IPS-18a (cell line): ENCODE results near the gene MTERF2.
A peak's percentile ranks its signal among the peaks of the same experiment; 100 is the strongest.

ENCODE experiments used
- H3K27ac ChIP-seq: one replicate; pipeline ENCODE4 v1.5.1; 2013; ENCODE audit warnings: low read length
- H3K27me3 ChIP-seq: one replicate; pipeline ENCODE4 v1.6.1; 2013; ENCODE audit warnings: mild to moderate bottlenecking, low read length; ENCODE audit not compliant: control insufficient read depth, insufficient read depth
- H3K36me3 ChIP-seq: one replicate; pipeline ENCODE4 v1.6.1; 2013; ENCODE audit warnings: low read depth, low read length; ENCODE audit not compliant: control insufficient read depth
- H3K4me1 ChIP-seq: one replicate; pipeline ENCODE4 v1.6.1; 2013; ENCODE audit warnings: low read depth, low read length; ENCODE audit not compliant: control insufficient read depth
- H3K4me3 ChIP-seq: one replicate; pipeline ENCODE4 v1.5.1; 2013; ENCODE audit warnings: low read length
- H3K9ac ChIP-seq: one replicate; pipeline ENCODE4 v1.6.1; 2013; ENCODE audit warnings: mild to moderate bottlenecking, low read length, moderate library complexity
- H3K9me3 ChIP-seq: one replicate; pipeline ENCODE4 v1.6.1; 2013; ENCODE audit warnings: low read depth, low read length; ENCODE audit not compliant: control insufficient read depth

The MTERF2 gene

GRCh38 chr12:106973545-106973944 is 13.4 kb downstream of the MTERF2 start:
- Histone ChIP-seq H3K27ac (no peak overlapping the region), H3K36me3 (peaks cover 6% of the 10 kb centered on the region), H3K4me3 (no peak overlapping the region)

GRCh38 chr12:106971065-106971464 is 15.9 kb downstream of the MTERF2 start:
- Histone ChIP-seq H3K4me3 (no peak overlapping the region), H3K9me3 (no peaks in the 10 kb centered on the region), H3K27me3 (no peaks in the 10 kb centered on the region), H3K9ac (no peak overlapping the region), H3K4me1 (no peaks in the 10 kb centered on the region), H3K36me3 (peaks cover 6% of the 10 kb centered on the region), H3K27ac (no peak overlapping the region)

More at GRCh38 chr12:106973545-106973944, 13.4 kb downstream of the MTERF2 start:
- H3K9ac ChIP-seq: no peak overlapping the region
- no peaks in the 10 kb centered on the region for H3K27me3 ChIP-seq
- no peaks in the 10 kb centered on the region for H3K4me1 ChIP-seq
- H3K9me3 ChIP-seq: no peaks in the 10 kb centered on the region

GRCh38 chr12:106964526-106964925 is 22.4 kb downstream of the MTERF2 start:
- Histone ChIP-seq H3K9me3 (no peaks in the 10 kb centered on the region), H3K36me3 (no peaks in the 10 kb centered on the region), H3K27ac (no peak overlapping the region), H3K4me1 (no peaks in the 10 kb centered on the region), H3K4me3 (no peak overlapping the region), H3K27me3 (no peaks in the 10 kb centered on the region), H3K9ac (no peak overlapping the region)

GRCh38 chr12:106962286-106962685 is 24.7 kb downstream of the MTERF2 start:
- Histone ChIP-seq H3K36me3 (no peaks in the 10 kb centered on the region), H3K27ac (no peak overlapping the region), H3K9me3 (no peaks in the 10 kb centered on the region), H3K27me3 (peaks cover 3% of the 10 kb centered on the region), H3K9ac (no peak overlapping the region), H3K4me3 (no peak overlapping the region), H3K4me1 (no peaks in the 10 kb centered on the region)

GRCh38 chr12:106960443-106960842 is 26.5 kb downstream of the MTERF2 start:
- H3K36me3 ChIP-seq: no peaks in the 10 kb centered on the region
- no peaks in the 10 kb centered on the region for H3K4me1 ChIP-seq
- no peak overlapping the region for H3K27ac ChIP-seq
- no peak overlapping the region for H3K9ac ChIP-seq
- no peaks in the 10 kb centered on the region for H3K9me3 ChIP-seq
- H3K27me3 ChIP-seq: peaks cover 6% of the 10 kb centered on the region
- no peak overlapping the region for H3K4me3 ChIP-seq

GRCh38 chr12:106957583-106957982 is 29.4 kb downstream of the MTERF2 start:
- H3K9ac ChIP-seq: no peak overlapping the region
- no peaks in the 10 kb centered on the region for H3K4me1 ChIP-seq
- no peak overlapping the region for H3K27ac ChIP-seq

GRCh38 chr12:106956048-106956578 is 30.8 kb downstream of the MTERF2 start:
- Histone ChIP-seq H3K27ac (no peak overlapping the region), H3K9me3 (no peaks in the 10 kb centered on the region), H3K9ac (peak overlapping the region; percentile 41), H3K4me1 (no peaks in the 10 kb centered on the region), H3K36me3 (no peaks in the 10 kb centered on the region), H3K4me3 (peak overlapping the region; percentile 83), H3K27me3 (peaks cover 26% of the 10 kb centered on the region)

More at GRCh38 chr12:106957583-106957982, 29.4 kb downstream of the MTERF2 start:
- H3K36me3 ChIP-seq: no peaks in the 10 kb centered on the region
- no peaks in the 10 kb centered on the region for H3K9me3 ChIP-seq
- peaks cover 21% of the 10 kb centered on the region for H3K27me3 ChIP-seq
- H3K4me3 ChIP-seq: peak overlapping the region; percentile 83

GRCh38 chr12:106955377-106956047 is 31.4 kb downstream of the MTERF2 start, which contains the start of gene TMEM263:
TMEM263 (plus strand) TSS chr12:106955907; CDS start chr12:106967117, 11,210 bp downstream.
- Histone ChIP-seq H3K9me3 (no peaks in the 10 kb centered on the region), H3K27ac (no peak within 1 kb of the TSS), H3K36me3 (no peaks in the 10 kb centered on the region), H3K4me1 (no peaks in the 10 kb centered on the region), H3K27me3 (peaks cover 26% of the 10 kb centered on the region), H3K9ac (peak within 1 kb of the TSS; percentile 41), H3K4me3 (peak within 1 kb of the TSS; percentile 83)

- Histone ChIP-seq H3K9me3 (no peaks in the 10 kb centered on the region), H3K36me3 (no peaks in the 10 kb centered on the region), H3K9ac (no peak overlapping the region), H3K27ac (no peak overlapping the region), H3K4me1 (no peaks in the 10 kb centered on the region), H3K27me3 (peaks cover 26% of the 10 kb centered on the region), H3K4me3 (peak overlapping the region; percentile 83)
Measured at GRCh38 chr12:106954462-106955376, 32.2 kb downstream of the MTERF2 start.

- Histone ChIP-seq H3K4me3 (no peak overlapping the region), H3K27ac (no peak overlapping the region), H3K27me3 (peaks cover 26% of the 10 kb centered on the region), H3K4me1 (no peaks in the 10 kb centered on the region), H3K36me3 (no peaks in the 10 kb centered on the region), H3K9ac (no peak overlapping the region), H3K9me3 (peaks cover 3% of the 10 kb centered on the region)
Measured at GRCh38 chr12:106953352-106954250, 33.3 kb downstream of the MTERF2 start.

- no peaks in the 10 kb centered on the region for H3K36me3 ChIP-seq
- no peak overlapping the region for H3K27ac ChIP-seq
- H3K9ac ChIP-seq: no peak overlapping the region
- peaks cover 19% of the 10 kb centered on the region for H3K27me3 ChIP-seq
- H3K4me3 ChIP-seq: no peak overlapping the region
- H3K4me1 ChIP-seq: no peaks in the 10 kb centered on the region
- peaks cover 4% of the 10 kb centered on the region for H3K9me3 ChIP-seq
Measured at GRCh38 chr12:106950591-106950990, 36.4 kb downstream of the MTERF2 start.
